GM23248 (cell line): Measurements from ENCODE around the gene NUBPL.

Experiments
- EZH2 ChIP-seq: fragments of 200-600 bp; sonication (generic); IDR thresholded peaks from 2 replicates; pipeline ENCODE4 v1.6.1; 2018; ENCODE audit warnings: antibody characterized with exemption, mild to moderate bottlenecking; ENCODE audit not compliant: insufficient read depth, poor library complexity, severe bottlenecking
- EZH2phosphoT487 ChIP-seq: fragments of 200-600 bp; sonication (generic); IDR thresholded peaks from 2 replicates; pipeline ENCODE4 v1.6.1; 2018; ENCODE audit warnings: antibody characterized with exemption, moderate library complexity, mild to moderate bottlenecking, low read depth; ENCODE audit not compliant: insufficient read depth

DNA sequence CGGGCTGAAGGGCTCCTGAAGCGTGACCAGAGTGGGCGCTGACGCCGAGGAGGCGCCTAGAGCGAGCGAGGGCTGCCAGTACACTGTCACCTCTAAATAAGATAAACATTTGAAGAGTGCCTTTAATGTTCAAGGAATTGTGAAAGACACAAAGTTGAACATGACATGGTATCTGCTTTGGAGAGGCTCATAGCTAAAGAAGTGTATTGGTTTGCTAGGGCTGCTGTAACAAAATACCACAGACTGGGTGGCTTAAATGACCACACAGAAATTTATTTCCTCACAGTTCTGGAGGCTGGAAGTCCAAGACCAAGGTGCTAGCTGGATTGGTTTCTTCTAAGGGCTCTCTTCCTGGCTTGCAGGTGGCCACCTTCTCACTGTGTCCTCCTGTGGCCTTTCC lies 33.7 kb upstream of the NUBPL start:
- no peak for TF ChIP-seq EZH2
- TF ChIP-seq EZH2phosphoT487, result no peak
